ENCODE measurements around the gene FDX2.
A peak's percentile ranks its signal among the peaks of the same experiment; 100 is the strongest.

The FDX2 gene

GRCh38 chr19:10288662-10289166, 27.1 kb downstream of the FDX2 start:
- no peak for TF ChIP-seq CTCF (IDR thresholded peaks at IDR 0.05; ENCODE audit: low read depth, low read length, poor library complexity, severe bottlenecking)
- TF ChIP-seq EZH2phosphoT487 (IDR thresholded peaks at IDR 0.05; ENCODE audit: borderline replicate concordance, low read length) = no peak
- H3K9me3 ChIP-seq (ENCODE audit: control insufficient read depth, insufficient read depth, low read length) = no peaks in the 10 kb centered on the region
- peaks cover 26% of the 10 kb centered on the region for H3K36me3 ChIP-seq (ENCODE audit: control insufficient read depth, low read length)
- H3F3A ChIP-seq (ENCODE audit: control insufficient read depth, insufficient read depth) = peaks cover 15% of the 10 kb centered on the region
- H3K79me2 ChIP-seq (ENCODE audit: control insufficient read depth, low read length) = no peaks in the 10 kb centered on the region
- no peaks in the 10 kb centered on the region for H4K20me1 ChIP-seq (ENCODE audit: control insufficient read depth, insufficient read depth, low read depth, low read length)
- no peaks in the 10 kb centered on the region for H3K9me2 ChIP-seq (replicated peaks; ENCODE audit: control insufficient read depth, low read length)
- peak overlapping the region; percentile 81 for H3K4me3 ChIP-seq (ENCODE audit: low read length)
- H3K4me2 ChIP-seq (ENCODE audit: low read length) = peak overlapping the region; percentile 95
- H3K27me3 ChIP-seq (ENCODE audit: control insufficient read depth, low read length) = peaks cover 27% of the 10 kb centered on the region
- peaks cover 82% of the 10 kb centered on the region for H3K4me1 ChIP-seq (ENCODE audit: control insufficient read depth, low read length)
- peak overlapping the region; percentile 66 for H3K27ac ChIP-seq (ENCODE audit: low read depth, low read length)

- Histone ChIP-seq H3F3A (ENCODE audit: control insufficient read depth, insufficient read depth) (peaks cover 15% of the 10 kb centered on the region), H4K20me1 (ENCODE audit: control insufficient read depth, insufficient read depth, low read depth, low read length) (no peaks in the 10 kb centered on the region), H3K9me2 (replicated peaks; ENCODE audit: control insufficient read depth, low read length) (no peaks in the 10 kb centered on the region), H3K9me3 (ENCODE audit: control insufficient read depth, insufficient read depth, low read length) (no peaks in the 10 kb centered on the region), H3K4me2 (ENCODE audit: low read length) (peak within 1 kb of the TSS; percentile 95), H3K27me3 (ENCODE audit: control insufficient read depth, low read length) (peaks cover 26% of the 10 kb centered on the region), H3K36me3 (ENCODE audit: control insufficient read depth, low read length) (peaks cover 38% of the 10 kb centered on the region), H3K4me3 (ENCODE audit: low read length) (peak within 1 kb of the TSS; percentile 63), H3K4me1 (ENCODE audit: control insufficient read depth, low read length) (peaks cover 75% of the 10 kb centered on the region), H3K27ac (ENCODE audit: low read depth, low read length) (peak within 1 kb of the TSS; percentile 73), H3K79me2 (ENCODE audit: control insufficient read depth, low read length) (no peaks in the 10 kb centered on the region)
- TF ChIP-seq CTCF (IDR thresholded peaks at IDR 0.05; ENCODE audit: low read depth, low read length, poor library complexity, severe bottlenecking) = no peak
- TF ChIP-seq EZH2phosphoT487 (IDR thresholded peaks at IDR 0.05; ENCODE audit: borderline replicate concordance, low read length) = no peak
Observed at GRCh38 chr19:10286803-10287737, 28.7 kb downstream of the FDX2 start, which contains the start of gene ICAM4. TSS of gene ICAM4 (plus strand) at chr19:10286955. CDS start at chr19:10287013, 58 bp downstream.

- H3K79me2 ChIP-seq (ENCODE audit: control insufficient read depth, low read length) = peaks cover 4% of the 10 kb centered on the region; the same call in 1 of the 2 replicates
- TF ChIP-seq CTCF (IDR thresholded peaks at IDR 0.05; ENCODE audit: low read depth, low read length, poor library complexity, severe bottlenecking) (no peak), EZH2phosphoT487 (IDR thresholded peaks at IDR 0.05; ENCODE audit: borderline replicate concordance, low read length) (no peak)
- H4K20me1 ChIP-seq (ENCODE audit: control insufficient read depth, insufficient read depth, low read depth, low read length) = no peaks in the 10 kb centered on the region
- H3F3A ChIP-seq (ENCODE audit: control insufficient read depth, insufficient read depth) = peaks cover 15% of the 10 kb centered on the region
- peaks cover 10% of the 10 kb centered on the region for H3K27me3 ChIP-seq (ENCODE audit: control insufficient read depth, low read length)
- peak overlapping the region; percentile 73 for H3K27ac ChIP-seq (ENCODE audit: low read depth, low read length)
- no peaks in the 10 kb centered on the region for H3K9me3 ChIP-seq (ENCODE audit: control insufficient read depth, insufficient read depth, low read length)
- H3K4me2 ChIP-seq (ENCODE audit: low read length) = peak overlapping the region; percentile 95
- no peak overlapping the region for H3K4me3 ChIP-seq (ENCODE audit: low read length)
- H3K36me3 ChIP-seq (ENCODE audit: control insufficient read depth, low read length) = peaks cover 45% of the 10 kb centered on the region
- peaks cover 59% of the 10 kb centered on the region for H3K4me1 ChIP-seq (ENCODE audit: control insufficient read depth, low read length)
- no peaks in the 10 kb centered on the region for H3K9me2 ChIP-seq (replicated peaks; ENCODE audit: control insufficient read depth, low read length)
Observed at GRCh38 chr19:10285393-10285792, 30.4 kb downstream of the FDX2 start.
